ENCODE results near the gene ITGAX.

- no peak for TF ChIP-seq REST (IDR thresholded peaks at IDR 0.05; ENCODE audit: low read depth)
- TF ChIP-seq EZH2 (IDR thresholded peaks at IDR 0.05): no peak
- TF ChIP-seq ZFX (IDR thresholded peaks at IDR 0.05): no peak
- TF ChIP-seq JUND (IDR thresholded peaks at IDR 0.05): no peak
- TF ChIP-seq CTCF (IDR thresholded peaks at IDR 0.05 in 2 of 3, conservative IDR thresholded peaks at IDR 0.05 in 1 of 3; ENCODE audit: borderline replicate concordance in 1 of 3, insufficient read depth in 1 of 3, low read depth in 2 of 3, low read length in 2 of 3): no peak
- no peak for TF ChIP-seq POLR2A (IDR thresholded peaks at IDR 0.05; ENCODE audit: borderline replicate concordance, extremely low read depth, insufficient read depth, insufficient read length)
- no peak for TF ChIP-seq SP1 (IDR thresholded peaks at IDR 0.05; ENCODE audit: low read depth)
- no peak for TF ChIP-seq POLR2AphosphoS5 (IDR thresholded peaks at IDR 0.05; ENCODE audit: low read depth, low read length)
- TF ChIP-seq RAD21 (IDR thresholded peaks at IDR 0.05; ENCODE audit: low read depth): no peak
- no peak for TF ChIP-seq FOSL1 (IDR thresholded peaks at IDR 0.05; ENCODE audit: low read depth)
- TF ChIP-seq SIN3A (IDR thresholded peaks at IDR 0.05; ENCODE audit: low read depth): no peak
- TF ChIP-seq MAX (IDR thresholded peaks at IDR 0.05): no peak
Observed at GRCh38 chr16:31351942-31352325, 3.0 kb upstream of the ITGAX start.
